Fibroblast of the aortic adventitia (primary cell): ENCODE results near the gene IDI1. TPM values are rescaled to one million over a fixed set of nuclear protein-coding genes. Genes with fewer than 3 reads are reported as not detected.

Source experiments
- DNase-seq: peaks from one replicate; pipeline ENCODE4 v3.0.0-alpha.2; 2010; ENCODE audit warnings: low read depth
- H3K4me3 ChIP-seq: 2 replicates; pipeline ENCODE4 v1.5.1; 2011; ENCODE audit warnings: low read depth, mild to moderate bottlenecking, control low read depth, low read length, moderate library complexity
- total RNA-seq: library from RNA; depleted of rRNA; stranded (reverse); fragments of >200 nt; gene quantifications from 2 replicates; pipeline ENCODE4 v1.2.3, GENCODE V29; 2012; ENCODE audit warnings: low replicate concordance
- TF ChIP-seq, protein P1 (sequence below): IDR thresholded peaks from 2 replicates; pipeline ENCODE4 v1.5.1; 2011; ENCODE audit warnings: mild to moderate bottlenecking, low read length, control low read depth, inconsistent platforms; ENCODE audit not compliant: insufficient read depth

IDI1 gene
- total RNA-seq, 1 donor = 48.1 TPM

DNA sequence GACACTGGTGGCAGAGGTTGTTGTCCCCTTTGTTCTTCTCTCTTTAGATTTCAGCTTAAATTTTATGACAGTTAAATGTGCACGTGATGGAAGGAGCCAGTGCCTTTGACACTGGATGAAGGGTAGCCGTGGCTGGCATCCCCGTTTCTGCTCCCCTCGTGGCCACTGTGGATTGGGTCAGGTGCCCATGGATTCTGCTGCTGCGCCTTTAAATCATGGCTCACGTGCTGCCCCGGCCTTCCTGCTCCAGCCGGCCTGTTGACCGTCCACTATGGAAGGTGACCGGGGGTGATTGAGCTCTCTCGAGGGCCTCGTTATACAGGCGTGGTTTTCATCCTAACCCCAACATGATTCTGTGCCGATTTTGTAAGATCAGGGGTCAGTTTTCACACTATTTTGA is 41.8 kb upstream of the IDI1 start:
- TF ChIP-seq, protein P1, sequence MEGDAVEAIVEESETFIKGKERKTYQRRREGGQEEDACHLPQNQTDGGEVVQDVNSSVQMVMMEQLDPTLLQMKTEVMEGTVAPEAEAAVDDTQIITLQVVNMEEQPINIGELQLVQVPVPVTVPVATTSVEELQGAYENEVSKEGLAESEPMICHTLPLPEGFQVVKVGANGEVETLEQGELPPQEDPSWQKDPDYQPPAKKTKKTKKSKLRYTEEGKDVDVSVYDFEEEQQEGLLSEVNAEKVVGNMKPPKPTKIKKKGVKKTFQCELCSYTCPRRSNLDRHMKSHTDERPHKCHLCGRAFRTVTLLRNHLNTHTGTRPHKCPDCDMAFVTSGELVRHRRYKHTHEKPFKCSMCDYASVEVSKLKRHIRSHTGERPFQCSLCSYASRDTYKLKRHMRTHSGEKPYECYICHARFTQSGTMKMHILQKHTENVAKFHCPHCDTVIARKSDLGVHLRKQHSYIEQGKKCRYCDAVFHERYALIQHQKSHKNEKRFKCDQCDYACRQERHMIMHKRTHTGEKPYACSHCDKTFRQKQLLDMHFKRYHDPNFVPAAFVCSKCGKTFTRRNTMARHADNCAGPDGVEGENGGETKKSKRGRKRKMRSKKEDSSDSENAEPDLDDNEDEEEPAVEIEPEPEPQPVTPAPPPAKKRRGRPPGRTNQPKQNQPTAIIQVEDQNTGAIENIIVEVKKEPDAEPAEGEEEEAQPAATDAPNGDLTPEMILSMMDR = no peak
- H3K4me3 ChIP-seq = no peak overlapping the region
- no peak for DNase-seq

GRCh38 chr10:1089017-1089689 is 40.2 kb upstream of the IDI1 start:
- no peak for DNase-seq
- TF ChIP-seq, protein P1 = no peak
- H3K4me3 ChIP-seq = no peak overlapping the region

- H3K4me3 ChIP-seq = no peak overlapping the region
- TF ChIP-seq, protein P1 = no peak
- DNase-seq = no peak
Measured at GRCh38 chr10:1086787-1087186, 37.9 kb upstream of the IDI1 start.

DNA sequence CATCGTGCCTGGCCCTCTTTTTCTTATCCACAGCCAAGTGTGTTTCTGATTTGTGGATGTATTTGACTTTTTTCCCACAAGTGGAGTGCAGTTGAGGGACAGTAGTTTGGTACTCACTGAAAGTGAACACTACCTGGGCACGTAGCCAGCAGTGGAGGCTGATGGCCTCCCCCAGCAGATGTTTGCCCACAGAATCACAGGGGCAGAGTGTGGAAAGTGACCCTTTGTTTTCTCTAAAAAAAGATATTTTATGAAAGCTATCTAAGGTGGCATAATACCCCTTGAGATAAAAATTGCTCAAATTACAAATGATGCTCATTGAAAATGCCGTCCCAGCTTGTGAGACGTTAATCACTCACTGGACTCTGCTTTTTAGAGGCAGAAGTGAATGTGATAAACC is 36.3 kb upstream of the IDI1 start:
- TF ChIP-seq, protein P1 = no peak
- H3K4me3 ChIP-seq = no peak overlapping the region
- no peak for DNase-seq

DNA sequence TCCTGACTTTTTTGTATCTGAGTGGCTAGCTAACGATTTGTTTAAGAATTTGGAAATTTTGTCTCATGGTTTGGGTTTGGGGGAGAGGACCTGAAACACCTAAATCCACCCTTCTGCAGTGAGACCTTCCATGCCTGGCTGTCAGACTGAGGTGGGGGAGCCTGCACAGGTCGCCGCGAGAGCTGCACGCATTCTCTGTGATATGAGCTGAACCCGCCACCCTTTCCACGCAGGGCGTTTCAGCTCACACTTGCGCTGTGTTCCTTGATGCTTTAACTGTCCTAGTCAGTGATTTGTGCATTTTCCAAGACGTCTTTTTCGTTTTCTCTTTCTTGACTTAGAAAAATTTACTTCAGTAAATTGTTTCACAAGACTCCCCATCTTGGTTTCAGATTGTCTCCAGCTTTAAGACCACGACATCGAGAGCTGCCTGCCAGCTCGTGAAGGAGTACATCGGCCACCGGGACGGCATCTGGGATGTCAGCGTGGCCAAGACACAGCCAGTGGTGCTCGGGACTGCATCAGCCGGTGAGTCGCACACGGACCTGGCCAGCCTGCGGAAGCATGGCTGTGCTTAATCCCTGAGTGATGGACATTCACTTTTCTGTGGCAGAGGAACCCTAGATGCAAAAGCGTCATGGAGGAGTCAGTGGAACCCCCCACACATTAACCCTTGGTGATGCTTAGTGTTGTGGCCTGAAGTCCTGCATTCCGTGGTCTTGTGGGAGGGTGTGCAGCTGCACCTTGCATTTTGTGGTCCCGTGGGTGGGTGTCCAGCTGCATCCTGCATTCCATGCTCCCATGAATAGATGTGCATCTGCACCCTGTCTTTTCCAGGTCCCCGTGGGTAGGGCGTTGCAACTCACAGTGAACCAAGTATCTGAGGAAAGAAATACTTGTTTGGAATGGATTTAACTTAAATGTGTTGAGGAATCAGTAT is 35.4 kb upstream of the IDI1 start:
- TF ChIP-seq, protein P1 = no peak
- H3K4me3 ChIP-seq = no peak overlapping the region
- no peak for DNase-seq

DNA sequence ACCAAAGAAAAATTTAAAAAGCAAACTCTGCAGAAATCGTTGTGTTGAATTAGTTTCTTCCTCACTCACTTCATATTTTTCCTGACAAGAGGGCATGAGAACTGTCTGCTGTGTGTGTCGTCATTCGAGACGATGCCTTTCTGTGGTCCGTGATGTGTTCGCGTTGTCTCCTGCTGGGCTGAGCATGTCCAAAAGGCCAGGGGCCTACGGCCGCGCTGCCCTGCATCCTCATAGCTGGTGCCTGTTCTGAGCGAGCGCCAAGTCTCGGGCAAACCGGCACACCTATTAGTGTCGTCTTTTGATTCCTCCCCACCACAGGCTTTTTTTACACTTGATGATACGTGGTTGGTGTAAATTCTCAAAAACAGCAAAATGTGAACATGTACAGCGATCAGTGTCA is 34.7 kb upstream of the IDI1 start:
- TF ChIP-seq, protein P1 = no peak
- DNase-seq = no peak
- no peak overlapping the region for H3K4me3 ChIP-seq
